ENCODE results near the gene MAP3K4.

DNA sequence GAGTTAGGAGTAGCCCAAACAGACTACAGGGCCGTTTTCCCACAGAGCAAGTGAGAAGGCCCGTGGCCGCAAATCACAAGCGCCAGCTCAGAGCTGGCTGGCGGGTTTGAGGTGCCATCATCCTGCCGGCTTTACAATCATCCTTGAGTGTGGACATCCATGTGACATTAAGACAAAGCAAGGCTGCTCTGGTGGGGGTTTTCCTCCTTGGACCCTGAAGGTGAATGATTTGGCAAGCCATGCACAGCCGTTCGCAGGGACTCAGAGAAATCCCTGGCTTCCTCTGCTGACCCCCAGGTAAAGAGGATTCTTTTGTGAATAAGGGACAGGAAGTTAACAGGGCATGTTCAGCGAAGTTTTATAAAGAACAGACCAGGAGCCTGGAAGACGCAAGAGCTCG is 145.1 kb downstream of the MAP3K4 start:
- TF ChIP-seq, protein P1, sequence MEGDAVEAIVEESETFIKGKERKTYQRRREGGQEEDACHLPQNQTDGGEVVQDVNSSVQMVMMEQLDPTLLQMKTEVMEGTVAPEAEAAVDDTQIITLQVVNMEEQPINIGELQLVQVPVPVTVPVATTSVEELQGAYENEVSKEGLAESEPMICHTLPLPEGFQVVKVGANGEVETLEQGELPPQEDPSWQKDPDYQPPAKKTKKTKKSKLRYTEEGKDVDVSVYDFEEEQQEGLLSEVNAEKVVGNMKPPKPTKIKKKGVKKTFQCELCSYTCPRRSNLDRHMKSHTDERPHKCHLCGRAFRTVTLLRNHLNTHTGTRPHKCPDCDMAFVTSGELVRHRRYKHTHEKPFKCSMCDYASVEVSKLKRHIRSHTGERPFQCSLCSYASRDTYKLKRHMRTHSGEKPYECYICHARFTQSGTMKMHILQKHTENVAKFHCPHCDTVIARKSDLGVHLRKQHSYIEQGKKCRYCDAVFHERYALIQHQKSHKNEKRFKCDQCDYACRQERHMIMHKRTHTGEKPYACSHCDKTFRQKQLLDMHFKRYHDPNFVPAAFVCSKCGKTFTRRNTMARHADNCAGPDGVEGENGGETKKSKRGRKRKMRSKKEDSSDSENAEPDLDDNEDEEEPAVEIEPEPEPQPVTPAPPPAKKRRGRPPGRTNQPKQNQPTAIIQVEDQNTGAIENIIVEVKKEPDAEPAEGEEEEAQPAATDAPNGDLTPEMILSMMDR (IDR thresholded peaks at IDR 0.05), result no peak
- TF ChIP-seq POLR2A (IDR thresholded peaks at IDR 0.05), result no peak

Data from esophagus squamous epithelium (tissue), 4 donors.